Stimulated activated CD8-positive, alpha-beta memory T cell treated with anti-CD3 and anti-CD28 coated beads, Interleukin-2, amount 100 ng/mL, for 1 hour (primary cell): ENCODE results near the gene EPHA6.
"Not testable (repeated sequence)": the region's sequence is repeated elsewhere in the genome, so short reads cannot be mapped to it uniquely, and the experiment has no call there.

Experiments
- DNase-seq, 2 donors: peaks; one replicate each; pipeline ENCODE4 v3.0.0-alpha.2; 2020; ENCODE audit warnings: low read depth in 2 of 2

The EPHA6 gene

GRCh38 chr3:96915445-96915844, 101.1 kb downstream of the EPHA6 start:
- no peak for DNase-seq

- no peak for DNase-seq
Observed at GRCh38 chr3:96931119-96931862, 116.9 kb downstream of the EPHA6 start.

- DNase-seq, result not testable (repeated sequence)
Observed at GRCh38 chr3:96942131-96942530, 127.7 kb downstream of the EPHA6 start.

GRCh38 chr3:96958856-96959255, 144.5 kb downstream of the EPHA6 start:
- no peak for DNase-seq

GRCh38 chr3:96959474-96959873, 145.1 kb downstream of the EPHA6 start:
- DNase-seq, result no peak

GRCh38 chr3:96959901-96960641, 145.7 kb downstream of the EPHA6 start:
- no peak for DNase-seq

GRCh38 chr3:96960661-96961330, 146.4 kb downstream of the EPHA6 start:
- no peak for DNase-seq

GRCh38 chr3:96961576-96961975, 147.2 kb downstream of the EPHA6 start:
- DNase-seq, result no peak

- no peak for DNase-seq
Observed at GRCh38 chr3:96966181-96966929, 152.0 kb downstream of the EPHA6 start.

- DNase-seq, result no peak
Observed at GRCh38 chr3:96970211-96970610, 155.8 kb downstream of the EPHA6 start.

GRCh38 chr3:96977671-96978070, 163.3 kb downstream of the EPHA6 start:
- no peak for DNase-seq

GRCh38 chr3:96983716-96984115, 169.3 kb downstream of the EPHA6 start:
- DNase-seq, result not testable (repeated sequence)

- no peak for DNase-seq
Observed at GRCh38 chr3:96986241-96986640, 171.8 kb downstream of the EPHA6 start.

- DNase-seq, result no peak
Observed at GRCh38 chr3:96991231-96991630, 176.8 kb downstream of the EPHA6 start.

GRCh38 chr3:96991800-96992365, 177.5 kb downstream of the EPHA6 start:
- no peak for DNase-seq

GRCh38 chr3:96994988-96995387, 180.6 kb downstream of the EPHA6 start:
- DNase-seq, result no peak

GRCh38 chr3:96996009-96996408, 181.6 kb downstream of the EPHA6 start:
- no peak for DNase-seq

- no peak for DNase-seq
Observed at GRCh38 chr3:97001611-97002010, 187.2 kb downstream of the EPHA6 start.

GRCh38 chr3:97009427-97010019, 195.1 kb downstream of the EPHA6 start:
- DNase-seq, result no peak

GRCh38 chr3:97010881-97011657, 196.7 kb downstream of the EPHA6 start:
- DNase-seq, result no peak
